ENCODE data around the gene LUZP2.

The LUZP2 gene

GRCh38 chr11:24567380-24567779 is 70.5 kb downstream of the LUZP2 start:
- Histone ChIP-seq H2BK120ac (ENCODE audit: low read depth, low read length) (no peak overlapping the region), H3K4ac (ENCODE audit: low read depth, low read length) (no peak overlapping the region), H3K4me2 (ENCODE audit: low read length) (no peak overlapping the region), H3K9ac (ENCODE audit: low read length) (no peak overlapping the region), H4K8ac (ENCODE audit: low read depth, low read length) (no peak overlapping the region), H3K27me3 (ENCODE audit: insufficient read depth, low read length, poor library complexity) (no peaks in the 10 kb centered on the region), H3K36me3 (ENCODE audit: control insufficient read depth, insufficient read depth, low read length) (no peaks in the 10 kb centered on the region), H3K4me3 (ENCODE audit: low read length) (no peak overlapping the region), H2BK5ac (ENCODE audit: low read length) (no peak overlapping the region), H3K79me1 (ENCODE audit: low read length) (no peaks in the 10 kb centered on the region), H2BK15ac (replicated peaks; ENCODE audit: low read depth) (no peak overlapping the region), H3K56ac (ENCODE audit: low read length) (no peak overlapping the region), H3K18ac (ENCODE audit: low read length) (no peak overlapping the region), H3K23ac (ENCODE audit: low read length) (no peak overlapping the region), H4K5ac (ENCODE audit: low read length) (no peak overlapping the region), H3K27ac (ENCODE audit: low read depth, low read length) (no peak overlapping the region), H2AK5ac (ENCODE audit: low read length) (no peak overlapping the region), H3K4me1 (ENCODE audit: control insufficient read depth, low read depth, low read length) (no peaks in the 10 kb centered on the region), H3K79me2 (ENCODE audit: control insufficient read depth, insufficient read depth, low read length) (no peaks in the 10 kb centered on the region)
- no peak for DNase-seq

GRCh38 chr11:24572376-24572775 is 75.5 kb downstream of the LUZP2 start:
- H2BK120ac ChIP-seq (ENCODE audit: low read depth, low read length), result no peak overlapping the region
- H2BK5ac ChIP-seq (ENCODE audit: low read length), result no peak overlapping the region
- no peak overlapping the region for H3K4me3 ChIP-seq (ENCODE audit: low read length)
- no peaks in the 10 kb centered on the region for H3K79me1 ChIP-seq (ENCODE audit: low read length)
- H3K4ac ChIP-seq (ENCODE audit: low read depth, low read length), result no peak overlapping the region
- DNase-seq, result no peak
- no peak overlapping the region for H3K9ac ChIP-seq (ENCODE audit: low read length)
- no peaks in the 10 kb centered on the region for H3K36me3 ChIP-seq (ENCODE audit: control insufficient read depth, insufficient read depth, low read length)
- no peak overlapping the region for H3K23ac ChIP-seq (ENCODE audit: low read length)
- no peaks in the 10 kb centered on the region for H3K79me2 ChIP-seq (ENCODE audit: control insufficient read depth, insufficient read depth, low read length)
- no peaks in the 10 kb centered on the region for H3K27me3 ChIP-seq (ENCODE audit: insufficient read depth, low read length, poor library complexity)
- no peaks in the 10 kb centered on the region for H3K4me1 ChIP-seq (ENCODE audit: control insufficient read depth, low read depth, low read length)
- no peak overlapping the region for H4K8ac ChIP-seq (ENCODE audit: low read depth, low read length)
- H3K56ac ChIP-seq (ENCODE audit: low read length), result no peak overlapping the region
- H3K27ac ChIP-seq (ENCODE audit: low read depth, low read length), result no peak overlapping the region
- H3K18ac ChIP-seq (ENCODE audit: low read length), result no peak overlapping the region
- H2BK15ac ChIP-seq (replicated peaks; ENCODE audit: low read depth), result no peak overlapping the region
- H4K5ac ChIP-seq (ENCODE audit: low read length), result no peak overlapping the region
- H3K4me2 ChIP-seq (ENCODE audit: low read length), result no peak overlapping the region
- WGBS (ENCODE audit: extremely low coverage, insufficient coverage, low lambda C conversion rate), result no CpG with 5 or more reads among the region's 1 CpG
- no peak overlapping the region for H2AK5ac ChIP-seq (ENCODE audit: low read length)

GRCh38 chr11:24574461-24574860 is 77.6 kb downstream of the LUZP2 start:
- H3K27ac ChIP-seq (ENCODE audit: low read depth, low read length), result no peak overlapping the region
- H3K36me3 ChIP-seq (ENCODE audit: control insufficient read depth, insufficient read depth, low read length), result no peaks in the 10 kb centered on the region
- H3K18ac ChIP-seq (ENCODE audit: low read length), result no peak overlapping the region
- no peak overlapping the region for H3K4me3 ChIP-seq (ENCODE audit: low read length)
- no peak overlapping the region for H4K5ac ChIP-seq (ENCODE audit: low read length)
- H2BK5ac ChIP-seq (ENCODE audit: low read length), result no peak overlapping the region
- no peaks in the 10 kb centered on the region for H3K79me1 ChIP-seq (ENCODE audit: low read length)
- no peak overlapping the region for H3K9ac ChIP-seq (ENCODE audit: low read length)
- no peaks in the 10 kb centered on the region for H3K27me3 ChIP-seq (ENCODE audit: insufficient read depth, low read length, poor library complexity)
- no peak overlapping the region for H4K8ac ChIP-seq (ENCODE audit: low read depth, low read length)
- no peak overlapping the region for H3K4ac ChIP-seq (ENCODE audit: low read depth, low read length)
- no peak overlapping the region for H3K4me2 ChIP-seq (ENCODE audit: low read length)
- no peak overlapping the region for H2BK15ac ChIP-seq (replicated peaks; ENCODE audit: low read depth)
- no peak overlapping the region for H3K56ac ChIP-seq (ENCODE audit: low read length)
- DNase-seq, result no peak
- no peak overlapping the region for H2BK120ac ChIP-seq (ENCODE audit: low read depth, low read length)
- no CpG with 5 or more reads among the region's 1 CpG for WGBS (ENCODE audit: extremely low coverage, insufficient coverage, low lambda C conversion rate)
- H3K79me2 ChIP-seq (ENCODE audit: control insufficient read depth, insufficient read depth, low read length), result no peaks in the 10 kb centered on the region
- no peak overlapping the region for H3K23ac ChIP-seq (ENCODE audit: low read length)
- H2AK5ac ChIP-seq (ENCODE audit: low read length), result no peak overlapping the region
- no peaks in the 10 kb centered on the region for H3K4me1 ChIP-seq (ENCODE audit: control insufficient read depth, low read depth, low read length)

DNA sequence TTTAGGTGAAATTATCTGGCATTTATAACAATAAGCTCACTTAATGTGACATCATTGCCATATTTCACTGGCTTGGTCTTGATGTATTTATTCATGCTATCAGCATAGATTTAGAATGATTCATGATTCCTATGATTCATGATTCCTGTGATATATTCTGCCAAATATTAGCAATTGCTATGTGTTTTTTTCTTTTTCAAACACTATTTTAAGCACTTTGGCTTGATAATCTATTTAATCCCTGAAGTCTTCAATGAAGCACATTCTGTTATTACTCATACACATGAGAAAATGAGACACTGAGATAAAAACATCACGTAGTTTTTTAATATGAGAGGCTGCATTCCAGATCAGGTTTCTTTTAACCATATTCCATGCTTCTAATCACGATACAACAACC is 78.5 kb downstream of the LUZP2 start:
- H2BK5ac ChIP-seq (ENCODE audit: low read length), result no peak overlapping the region
- H2BK120ac ChIP-seq (ENCODE audit: low read depth, low read length), result no peak overlapping the region
- no peak overlapping the region for H3K4me2 ChIP-seq (ENCODE audit: low read length)
- DNase-seq, result no peak
- H4K8ac ChIP-seq (ENCODE audit: low read depth, low read length), result no peak overlapping the region
- H3K79me1 ChIP-seq (ENCODE audit: low read length), result no peaks in the 10 kb centered on the region
- no peaks in the 10 kb centered on the region for H3K27me3 ChIP-seq (ENCODE audit: insufficient read depth, low read length, poor library complexity)
- no peak overlapping the region for H3K4ac ChIP-seq (ENCODE audit: low read depth, low read length)
- no peaks in the 10 kb centered on the region for H3K4me1 ChIP-seq (ENCODE audit: control insufficient read depth, low read depth, low read length)
- no peak overlapping the region for H2AK5ac ChIP-seq (ENCODE audit: low read length)
- no peaks in the 10 kb centered on the region for H3K79me2 ChIP-seq (ENCODE audit: control insufficient read depth, insufficient read depth, low read length)
- H3K18ac ChIP-seq (ENCODE audit: low read length), result no peak overlapping the region
- H3K56ac ChIP-seq (ENCODE audit: low read length), result no peak overlapping the region
- H4K5ac ChIP-seq (ENCODE audit: low read length), result no peak overlapping the region
- H3K36me3 ChIP-seq (ENCODE audit: control insufficient read depth, insufficient read depth, low read length), result no peaks in the 10 kb centered on the region
- no peak overlapping the region for H3K4me3 ChIP-seq (ENCODE audit: low read length)
- WGBS (ENCODE audit: extremely low coverage, insufficient coverage, low lambda C conversion rate), result no CpG with 5 or more reads among the region's 2 CpGs
- no peak overlapping the region for H2BK15ac ChIP-seq (replicated peaks; ENCODE audit: low read depth)
- H3K27ac ChIP-seq (ENCODE audit: low read depth, low read length), result no peak overlapping the region
- no peak overlapping the region for H3K23ac ChIP-seq (ENCODE audit: low read length)
- H3K9ac ChIP-seq (ENCODE audit: low read length), result no peak overlapping the region

DNA sequence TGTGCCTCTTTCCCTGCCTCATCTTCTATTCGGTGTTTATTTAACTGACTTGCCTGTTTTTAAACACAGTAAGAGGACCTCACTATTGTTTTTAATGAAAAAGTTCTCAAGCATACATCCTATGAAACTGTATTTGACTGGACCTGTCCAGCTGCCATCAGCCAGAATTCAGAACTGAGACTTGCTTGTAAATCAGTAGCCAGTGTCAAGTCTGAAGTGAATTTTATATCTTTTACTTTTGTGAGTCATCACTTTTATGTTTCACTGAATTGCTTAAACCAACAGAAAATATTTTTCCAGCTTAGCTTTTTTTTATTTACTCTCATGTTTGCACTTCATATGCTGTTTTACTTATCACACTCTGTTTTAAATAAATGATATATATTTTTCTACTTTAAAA is 88.3 kb downstream of the LUZP2 start:
- Histone ChIP-seq H3K27me3 (ENCODE audit: insufficient read depth, low read length, poor library complexity) (no peaks in the 10 kb centered on the region), H3K56ac (ENCODE audit: low read length) (no peak overlapping the region), H2BK120ac (ENCODE audit: low read depth, low read length) (no peak overlapping the region), H3K4me3 (ENCODE audit: low read length) (no peak overlapping the region), H3K4ac (ENCODE audit: low read depth, low read length) (no peak overlapping the region), H3K9ac (ENCODE audit: low read length) (no peak overlapping the region), H2BK15ac (replicated peaks; ENCODE audit: low read depth) (no peak overlapping the region), H2BK5ac (ENCODE audit: low read length) (no peak overlapping the region), H3K79me1 (ENCODE audit: low read length) (no peaks in the 10 kb centered on the region), H3K36me3 (ENCODE audit: control insufficient read depth, insufficient read depth, low read length) (no peaks in the 10 kb centered on the region), H3K23ac (ENCODE audit: low read length) (no peak overlapping the region), H4K8ac (ENCODE audit: low read depth, low read length) (no peak overlapping the region), H2AK5ac (ENCODE audit: low read length) (no peak overlapping the region), H3K4me1 (ENCODE audit: control insufficient read depth, low read depth, low read length) (no peaks in the 10 kb centered on the region), H4K5ac (ENCODE audit: low read length) (no peak overlapping the region), H3K27ac (ENCODE audit: low read depth, low read length) (no peak overlapping the region), H3K79me2 (ENCODE audit: control insufficient read depth, insufficient read depth, low read length) (no peaks in the 10 kb centered on the region), H3K18ac (ENCODE audit: low read length) (no peak overlapping the region), H3K4me2 (ENCODE audit: low read length) (no peak overlapping the region)
- WGBS (ENCODE audit: extremely low coverage, insufficient coverage, low lambda C conversion rate), result no CpG with 5 or more reads among the region's 1 CpG
- no peak for DNase-seq

DNA sequence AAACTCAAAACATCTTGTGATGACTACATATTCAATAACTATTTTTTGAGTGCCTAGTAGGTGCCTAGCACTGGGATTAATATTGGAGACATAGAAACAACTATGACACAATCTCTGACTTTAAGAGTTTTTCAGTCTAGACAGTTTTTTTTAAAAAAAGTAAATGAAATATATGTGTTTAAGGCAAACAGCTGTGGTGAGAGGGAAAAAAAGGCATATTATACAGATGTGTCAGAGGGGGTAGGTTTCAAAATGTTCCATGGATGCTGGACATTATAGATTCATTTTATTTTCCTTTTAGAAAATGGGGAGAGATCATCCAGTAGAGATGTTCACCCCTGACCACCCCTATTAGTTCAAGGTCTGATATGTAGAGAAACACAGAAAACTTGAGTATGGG is 90.8 kb downstream of the LUZP2 start:
- Histone ChIP-seq H3K79me2 (ENCODE audit: control insufficient read depth, insufficient read depth, low read length) (no peaks in the 10 kb centered on the region), H2BK120ac (ENCODE audit: low read depth, low read length) (no peak overlapping the region), H2BK5ac (ENCODE audit: low read length) (no peak overlapping the region), H2AK5ac (ENCODE audit: low read length) (no peak overlapping the region), H3K4me1 (ENCODE audit: control insufficient read depth, low read depth, low read length) (no peaks in the 10 kb centered on the region), H3K27me3 (ENCODE audit: insufficient read depth, low read length, poor library complexity) (no peaks in the 10 kb centered on the region), H3K23ac (ENCODE audit: low read length) (no peak overlapping the region), H3K4me3 (ENCODE audit: low read length) (no peak overlapping the region), H2BK15ac (replicated peaks; ENCODE audit: low read depth) (no peak overlapping the region), H3K18ac (ENCODE audit: low read length) (no peak overlapping the region), H3K36me3 (ENCODE audit: control insufficient read depth, insufficient read depth, low read length) (no peaks in the 10 kb centered on the region), H3K4ac (ENCODE audit: low read depth, low read length) (no peak overlapping the region), H3K4me2 (ENCODE audit: low read length) (no peak overlapping the region), H4K8ac (ENCODE audit: low read depth, low read length) (no peak overlapping the region), H3K9ac (ENCODE audit: low read length) (no peak overlapping the region), H3K27ac (ENCODE audit: low read depth, low read length) (no peak overlapping the region), H3K79me1 (ENCODE audit: low read length) (no peaks in the 10 kb centered on the region), H4K5ac (ENCODE audit: low read length) (no peak overlapping the region), H3K56ac (ENCODE audit: low read length) (no peak overlapping the region)
- DNase-seq, result no peak

Data from mesendoderm (in vitro differentiated cells).